ENCODE data around the gene SUCLG2.

SUCLG2 gene

GRCh38 chr3:67377299-67377698 lies 277.1 kb downstream of the SUCLG2 start:
- DNase-seq (ENCODE audit: low spot score) = no peak
- TF ChIP-seq CTCF (IDR thresholded peaks at IDR 0.05; ENCODE audit: extremely low read depth, missing control alignments) = no peak

- DNase-seq (ENCODE audit: low spot score) = no peak
- no peak for TF ChIP-seq CTCF (IDR thresholded peaks at IDR 0.05; ENCODE audit: extremely low read depth, missing control alignments)
Observed at GRCh38 chr3:67376416-67376815, 278.0 kb downstream of the SUCLG2 start.

GRCh38 chr3:67375976-67376375 lies 278.4 kb downstream of the SUCLG2 start:
- TF ChIP-seq CTCF (IDR thresholded peaks at IDR 0.05; ENCODE audit: extremely low read depth, missing control alignments) = no peak
- no peak for DNase-seq (ENCODE audit: low spot score)

GRCh38 chr3:67362686-67363085 lies 291.7 kb downstream of the SUCLG2 start:
- no peak for DNase-seq (ENCODE audit: low spot score)
- TF ChIP-seq CTCF (IDR thresholded peaks at IDR 0.05; ENCODE audit: extremely low read depth, missing control alignments) = no peak

GRCh38 chr3:67361770-67362169 lies 292.6 kb downstream of the SUCLG2 start:
- DNase-seq (ENCODE audit: low spot score) = no peak
- TF ChIP-seq CTCF (IDR thresholded peaks at IDR 0.05; ENCODE audit: extremely low read depth, missing control alignments) = no peak

GRCh38 chr3:67361323-67361722 lies 293.1 kb downstream of the SUCLG2 start:
- no peak for TF ChIP-seq CTCF (IDR thresholded peaks at IDR 0.05; ENCODE audit: extremely low read depth, missing control alignments)
- DNase-seq (ENCODE audit: low spot score) = no peak

- peak; percentile 24 for TF ChIP-seq CTCF (IDR thresholded peaks at IDR 0.05; ENCODE audit: extremely low read depth, missing control alignments)
- DNase-seq (ENCODE audit: low spot score) = peak; percentile 32
Observed at GRCh38 chr3:67357610-67358458, 296.6 kb downstream of the SUCLG2 start.
